ENCODE measurements around the gene UBAC2. TPM values are rescaled to one million over a fixed set of nuclear protein-coding genes. Genes with fewer than 3 reads are reported as not detected.

Gene UBAC2
- total RNA-seq, 2 donors from 2014 or later = 76.7 to 80.3 TPM

- ATAC-seq (replicated peaks in 1 of 2) = no peak
- H3K4me1 Mint-ChIP-seq (ENCODE audit: low read depth) = peaks cover 92% of the 10 kb centered on the region
These were observed 177.0 kb downstream of the UBAC2 start for GRCh38 chr13:99377641-99378040.

GRCh38 chr13:99378985-99379733, 178.5 kb downstream of the UBAC2 start:
- Mint-ChIP-seq H3K27ac (no peak overlapping the region), H3K4me3 (peak overlapping the region in 1 of 2 donors; percentile 46), H3K4me1 (ENCODE audit: low read depth) (peaks cover 92% of the 10 kb centered on the region), H3K36me3 (ENCODE audit: insufficient read depth in 2 of 2) (peaks cover 7 to 23% of the 10 kb centered on the region in 2 donors), H3K9me3 (no peaks in the 10 kb centered on the region), H3K27me3 (ENCODE audit: low read depth) (no peaks in the 10 kb centered on the region)
- ATAC-seq (replicated peaks in 1 of 2) = no peak
- no peak for DNase-seq

More at GRCh38 chr13:99377641-99378040, 177.0 kb downstream of the UBAC2 start:
- no peaks in the 10 kb centered on the region for H3K27me3 Mint-ChIP-seq (ENCODE audit: low read depth)
- no peak overlapping the region for H3K4me3 Mint-ChIP-seq
- H3K36me3 Mint-ChIP-seq (ENCODE audit: insufficient read depth in 2 of 2) = peaks cover 9 to 30% of the 10 kb centered on the region in 2 donors
- H3K27ac Mint-ChIP-seq = no peak overlapping the region
- H3K9me3 Mint-ChIP-seq = no peaks in the 10 kb centered on the region
- DNase-seq = no peak

- Mint-ChIP-seq H3K4me1 (ENCODE audit: low read depth) (peaks cover 92% of the 10 kb centered on the region), H3K4me3 (peak overlapping the region in 1 of 2 donors; percentile 62), H3K27ac (no peak overlapping the region), H3K9me3 (no peaks in the 10 kb centered on the region), H3K36me3 (ENCODE audit: insufficient read depth in 2 of 2) (peaks cover 7 to 19% of the 10 kb centered on the region in 2 donors), H3K27me3 (ENCODE audit: low read depth) (no peaks in the 10 kb centered on the region)
- ATAC-seq (replicated peaks in 1 of 2) = no peak
- no peak for DNase-seq
These were observed 179.5 kb downstream of the UBAC2 start for GRCh38 chr13:99379856-99380801.

- Mint-ChIP-seq H3K27me3 (ENCODE audit: low read depth) (no peaks in the 10 kb centered on the region), H3K36me3 (ENCODE audit: insufficient read depth in 2 of 2) (peaks cover 8 to 20% of the 10 kb centered on the region in 2 donors), H3K9me3 (no peaks in the 10 kb centered on the region), H3K27ac (peak overlapping the region; percentile 51), H3K4me3 (peak overlapping the region; percentile 62 to 68), H3K4me1 (ENCODE audit: low read depth) (peaks cover 92% of the 10 kb centered on the region)
- DNase-seq (peak; percentile 77 to 82), ATAC-seq (replicated peaks in 1 of 2) (peak; percentile 72 to 81)
These were observed 180.4 kb downstream of the UBAC2 start for GRCh38 chr13:99380921-99381645.

GRCh38 chr13:99381766-99382165, 181.1 kb downstream of the UBAC2 start:
- peak overlapping the region; percentile 71 for H3K27ac Mint-ChIP-seq
- ATAC-seq (replicated peaks in 1 of 2) (no peak), DNase-seq (no peak)
- peak overlapping the region; percentile 62 to 68 for H3K4me3 Mint-ChIP-seq
- H3K27me3 Mint-ChIP-seq (ENCODE audit: low read depth) = no peaks in the 10 kb centered on the region
- H3K36me3 Mint-ChIP-seq (ENCODE audit: insufficient read depth in 2 of 2) = peaks cover 8 to 20% of the 10 kb centered on the region in 2 donors
- H3K4me1 Mint-ChIP-seq (ENCODE audit: low read depth) = peaks cover 92% of the 10 kb centered on the region
- H3K9me3 Mint-ChIP-seq = no peaks in the 10 kb centered on the region

GRCh38 chr13:99382428-99383133, 181.9 kb downstream of the UBAC2 start:
- peak; percentile 50 to 66 for DNase-seq
- peak; percentile 20 to 40 for ATAC-seq (replicated peaks in 1 of 2)
- peaks cover 92% of the 10 kb centered on the region for H3K4me1 Mint-ChIP-seq (ENCODE audit: low read depth)
- peaks cover 6 to 21% of the 10 kb centered on the region in 2 donors for H3K36me3 Mint-ChIP-seq (ENCODE audit: insufficient read depth in 2 of 2)
- no peaks in the 10 kb centered on the region for H3K27me3 Mint-ChIP-seq (ENCODE audit: low read depth)
- peak overlapping the region; percentile 62 to 68 for H3K4me3 Mint-ChIP-seq
- no peaks in the 10 kb centered on the region for H3K9me3 Mint-ChIP-seq
- H3K27ac Mint-ChIP-seq = peak overlapping the region; percentile 59

- Mint-ChIP-seq H3K4me3 (peak overlapping the region; percentile 62 to 68), H3K9me3 (no peaks in the 10 kb centered on the region), H3K27me3 (ENCODE audit: low read depth) (no peaks in the 10 kb centered on the region), H3K4me1 (ENCODE audit: low read depth) (peaks cover 95% of the 10 kb centered on the region), H3K27ac (peak overlapping the region; percentile 75), H3K36me3 (ENCODE audit: insufficient read depth in 2 of 2) (peaks cover 5 to 20% of the 10 kb centered on the region in 2 donors)
- ATAC-seq (replicated peaks in 1 of 2) (no peak), DNase-seq (no peak)
These were observed 182.9 kb downstream of the UBAC2 start for GRCh38 chr13:99383511-99383921.

GRCh38 chr13:99383946-99384345, 183.3 kb downstream of the UBAC2 start:
- Mint-ChIP-seq H3K27ac (peak overlapping the region; percentile 63), H3K9me3 (no peaks in the 10 kb centered on the region), H3K4me1 (ENCODE audit: low read depth) (peaks cover 97% of the 10 kb centered on the region), H3K36me3 (ENCODE audit: insufficient read depth in 2 of 2) (peaks cover 2 to 17% of the 10 kb centered on the region in 2 donors), H3K27me3 (ENCODE audit: low read depth) (no peaks in the 10 kb centered on the region), H3K4me3 (peak overlapping the region; percentile 62 to 68)
- peak; percentile 44 to 64 for ATAC-seq (replicated peaks in 1 of 2)
- peak; percentile 35 to 56 for DNase-seq

- H3K4me3 Mint-ChIP-seq = peak overlapping the region; percentile 53 to 68
- DNase-seq = peak; percentile 38 to 53
- H3K36me3 Mint-ChIP-seq (ENCODE audit: insufficient read depth in 2 of 2) = peaks cover 2 to 17% of the 10 kb centered on the region in 2 donors
- ATAC-seq (replicated peaks in 1 of 2) = peak in 1 of 2 donors; percentile 28
- peak overlapping the region; percentile 63 for H3K27ac Mint-ChIP-seq
- no peaks in the 10 kb centered on the region for H3K9me3 Mint-ChIP-seq
- no peaks in the 10 kb centered on the region for H3K27me3 Mint-ChIP-seq (ENCODE audit: low read depth)
- H3K4me1 Mint-ChIP-seq (ENCODE audit: low read depth) = peaks cover 92% of the 10 kb centered on the region
These were observed 183.8 kb downstream of the UBAC2 start for GRCh38 chr13:99384468-99384867.

- ATAC-seq (replicated peaks in 1 of 2) (no peak), DNase-seq (no peak)
- H3K27me3 Mint-ChIP-seq (ENCODE audit: low read depth) = no peaks in the 10 kb centered on the region
- H3K4me1 Mint-ChIP-seq (ENCODE audit: low read depth) = peaks cover 85% of the 10 kb centered on the region
- H3K9me3 Mint-ChIP-seq = no peaks in the 10 kb centered on the region
- H3K36me3 Mint-ChIP-seq (ENCODE audit: insufficient read depth in 2 of 2) = peaks cover 2 to 15% of the 10 kb centered on the region in 2 donors
- H3K27ac Mint-ChIP-seq = peak overlapping the region; percentile 38
- H3K4me3 Mint-ChIP-seq = peak overlapping the region; percentile 53 to 68
These were observed 184.5 kb downstream of the UBAC2 start for GRCh38 chr13:99385161-99385560.

- no peaks in the 10 kb centered on the region for H3K9me3 Mint-ChIP-seq
- H3K4me1 Mint-ChIP-seq (ENCODE audit: low read depth) = peaks cover 78% of the 10 kb centered on the region
These were observed 185.3 kb downstream of the UBAC2 start for GRCh38 chr13:99385940-99386339.

GRCh38 chr13:99386495-99386894, 185.8 kb downstream of the UBAC2 start:
- H3K4me1 Mint-ChIP-seq (ENCODE audit: low read depth) = peaks cover 72% of the 10 kb centered on the region
- no peak for DNase-seq
- H3K4me3 Mint-ChIP-seq = no peak overlapping the region

More at GRCh38 chr13:99385940-99386339, 185.3 kb downstream of the UBAC2 start:
- Mint-ChIP-seq H3K27ac (peak overlapping the region; percentile 38), H3K36me3 (ENCODE audit: insufficient read depth in 2 of 2) (peaks cover 2 to 15% of the 10 kb centered on the region in 2 donors), H3K27me3 (ENCODE audit: low read depth) (no peaks in the 10 kb centered on the region), H3K4me3 (no peak overlapping the region)
- ATAC-seq (replicated peaks in 1 of 2) (no peak), DNase-seq (no peak)

More at GRCh38 chr13:99386495-99386894, 185.8 kb downstream of the UBAC2 start:
- Mint-ChIP-seq H3K27ac (no peak overlapping the region), H3K9me3 (no peaks in the 10 kb centered on the region), H3K36me3 (ENCODE audit: insufficient read depth in 2 of 2) (peaks cover 2 to 13% of the 10 kb centered on the region in 2 donors), H3K27me3 (ENCODE audit: low read depth) (no peaks in the 10 kb centered on the region)
- no peak for ATAC-seq (replicated peaks in 1 of 2)
